ENCODE results near the gene SUPT5H.

- no peak for TF ChIP-seq ZNF565 (CRISPR knock-in tag; conservative IDR thresholded peaks at IDR 0.05; ENCODE audit: low read depth)
- TF ChIP-seq ZNF70 (CRISPR knock-in tag; IDR thresholded peaks at IDR 0.05), result no peak
- no peak for TF ChIP-seq TCF4 (CRISPR knock-in tag; IDR thresholded peaks at IDR 0.05; ENCODE audit: borderline replicate concordance)
- TF ChIP-seq ZFP3 (CRISPR knock-in tag; IDR thresholded peaks at IDR 0.05), result no peak
- no peak for TF ChIP-seq ESRRG (CRISPR knock-in tag; IDR thresholded peaks at IDR 0.05)
- TF ChIP-seq RARB (CRISPR knock-in tag; IDR thresholded peaks at IDR 0.05), result no peak
- no peak for TF ChIP-seq CREB5 (CRISPR knock-in tag; IDR thresholded peaks at IDR 0.05; ENCODE audit: low read depth)
- no peak for TF ChIP-seq GLIS3 (CRISPR knock-in tag; IDR thresholded peaks at IDR 0.05)
- TF ChIP-seq SNAI2 (CRISPR knock-in tag; IDR thresholded peaks at IDR 0.05), result no peak
- no peak for TF ChIP-seq ZC3H10 (CRISPR knock-in tag; IDR thresholded peaks at IDR 0.05)
- TF ChIP-seq BACH2 (CRISPR knock-in tag; IDR thresholded peaks at IDR 0.05; ENCODE audit: borderline replicate concordance), result no peak
- no peak for TF ChIP-seq ARNTL (CRISPR knock-in tag; IDR thresholded peaks at IDR 0.05; ENCODE audit: borderline replicate concordance, low read depth)
These were observed 38.0 kb upstream of the SUPT5H start for GRCh38 chr19:39407410-39407659.
